Keratinocyte (primary cell): ENCODE results near the gene SHISA9. TPM values are rescaled to one million over a fixed set of nuclear protein-coding genes. Genes with fewer than 3 reads are reported as not detected.

Source experiments
- DNase-seq: peaks from one replicate; pipeline ENCODE4 v3.0.0-alpha.2; 2011; ENCODE audit warnings: low read depth, missing footprints, low spot score
- FAIRE-seq: peaks from 2 replicates; lab custom pipeline; 2011; peaks lifted over from hg19 to GRCh38; lab: Jason Lieb, UNC
- H2AFZ ChIP-seq: 2 replicates; pipeline ENCODE4 v1.6.0; 2012; ENCODE audit warnings: low read length, control low read depth, inconsistent platforms; ENCODE audit not compliant: control insufficient read depth
- H3K27ac ChIP-seq: 2 replicates; pipeline ENCODE4 v1.5.1; 2011; ENCODE audit warnings: low read length; ENCODE audit not compliant: control insufficient read depth, insufficient read depth
- H3K27me3 ChIP-seq: 3 replicates; pipeline ENCODE4 v1.6.0; 2011; ENCODE audit warnings: low read length; ENCODE audit not compliant: control insufficient read depth, insufficient read depth; ENCODE audit errors: extremely low read depth
- H3K36me3 ChIP-seq, 2 experiments: 2 replicates in 1 of 2; 3 replicates in 1 of 2; pipeline ENCODE4 v1.5.1; 2011; ENCODE audit warnings: low read length in 2 of 2, mild to moderate bottlenecking in 1 of 2; ENCODE audit not compliant: control insufficient read depth in 2 of 2, insufficient read depth in 2 of 2; ENCODE audit errors: extremely low read depth in 1 of 2
- H3K4me1 ChIP-seq: 3 replicates; pipeline ENCODE4 v1.5.1; 2011; ENCODE audit warnings: low read length; ENCODE audit not compliant: control insufficient read depth, insufficient read depth; ENCODE audit errors: extremely low read depth
- H3K4me2 ChIP-seq: 3 replicates; pipeline ENCODE4 v1.6.0; 2011; ENCODE audit warnings: low read depth, low read length; ENCODE audit not compliant: control insufficient read depth, insufficient read depth; ENCODE audit errors: extremely low read depth
- H3K4me3 ChIP-seq, 3 experiments: fragments of 200-600 bp in 1 of 3; sonication (generic) in 1 of 3; 2 replicates in 2 of 3; 3 replicates in 1 of 3; pipeline ENCODE4 v1.5.1; 2011 to 2016; ENCODE audit warnings: low read length in 3 of 3, mild to moderate bottlenecking in 3 of 3, control low read depth in 2 of 3, inconsistent platforms in 1 of 3, low read depth in 1 of 3, mixed read lengths in 1 of 3, mixed run types in 1 of 3, moderate library complexity in 1 of 3; ENCODE audit not compliant: control insufficient read depth in 2 of 3, insufficient read depth in 2 of 3; ENCODE audit errors: extremely low read depth in 1 of 3
- H3K79me2 ChIP-seq: 2 replicates; pipeline ENCODE4 v1.6.0; 2012; ENCODE audit warnings: low read length; ENCODE audit not compliant: control insufficient read depth, insufficient read depth
- H3K9ac ChIP-seq: 3 replicates; pipeline ENCODE4 v1.6.0; 2011; ENCODE audit warnings: low read length; ENCODE audit not compliant: control insufficient read depth, insufficient read depth; ENCODE audit errors: extremely low read depth
- H3K9me1 ChIP-seq: 3 replicates; pipeline ENCODE4 v1.6.0; 2011; ENCODE audit warnings: low read length; ENCODE audit not compliant: control insufficient read depth, insufficient read depth; ENCODE audit errors: extremely low read depth
- H3K9me3 ChIP-seq: 2 replicates; pipeline ENCODE4 v1.5.1; 2012; ENCODE audit warnings: low read depth, low read length; ENCODE audit not compliant: control insufficient read depth
- H4K20me1 ChIP-seq: 3 replicates; pipeline ENCODE4 v1.6.0; 2011; ENCODE audit warnings: low read length; ENCODE audit not compliant: control insufficient read depth, insufficient read depth; ENCODE audit errors: extremely low read depth
- EZH2 ChIP-seq: IDR thresholded peaks from one replicate; pipeline ENCODE4 v1.6.1; 2012; ENCODE audit warnings: inconsistent platforms, mild to moderate bottlenecking, low read length, moderate library complexity
- dilution Hi-C: fragments of 300-500 bp; cut with MboI; formaldehyde crosslinking; loops from one replicate; pipeline ENCODE4 v1.7.0; 2020; ENCODE audit warnings: low sequenced_read_pairs; ENCODE audit not compliant: extremely low pct_ligation_motif_present
- polyA plus RNA-seq, 5 experiments: library from polyadenylated mRNA; depleted of rRNA in 3 of 5; stranded (reverse) in 3 of 5; stranded (forward) in 1 of 5; unstranded in 1 of 5; fragments of >200 nt; gene quantifications; 1 replicate in 1 of 5; 2 replicates in 3 of 5; 3 replicates in 1 of 5; pipeline versions ENCODE4 v1.2.1 to v1.2.3, GENCODE V29; 2011 to 2012; ENCODE audit warnings: missing spikeins in 2 of 5, low read depth in 1 of 5, low replicate concordance in 1 of 5
- TF ChIP-seq, protein P1 (sequence below), 3 experiments: IDR thresholded peaks in 1 of 3; conservative IDR thresholded peaks in 1 of 3; optimal IDR thresholded peaks in 1 of 3; 2 replicates in 2 of 3; 3 replicates in 1 of 3; pipeline versions ENCODE3 to v1.5.1; 2011; ENCODE audit warnings: low read length in 3 of 3, mild to moderate bottlenecking in 3 of 3, moderate library complexity in 2 of 3, control low read depth in 1 of 3, inconsistent platforms in 1 of 3; ENCODE audit not compliant: insufficient read depth in 2 of 3; ENCODE audit errors: extremely low read depth in 1 of 3

SHISA9 gene
- polyA plus RNA-seq, 1 donor (not counting 4 experiments of a cell fraction or from before 2014, with no cell fraction given) = 0.28 TPM

DNA sequence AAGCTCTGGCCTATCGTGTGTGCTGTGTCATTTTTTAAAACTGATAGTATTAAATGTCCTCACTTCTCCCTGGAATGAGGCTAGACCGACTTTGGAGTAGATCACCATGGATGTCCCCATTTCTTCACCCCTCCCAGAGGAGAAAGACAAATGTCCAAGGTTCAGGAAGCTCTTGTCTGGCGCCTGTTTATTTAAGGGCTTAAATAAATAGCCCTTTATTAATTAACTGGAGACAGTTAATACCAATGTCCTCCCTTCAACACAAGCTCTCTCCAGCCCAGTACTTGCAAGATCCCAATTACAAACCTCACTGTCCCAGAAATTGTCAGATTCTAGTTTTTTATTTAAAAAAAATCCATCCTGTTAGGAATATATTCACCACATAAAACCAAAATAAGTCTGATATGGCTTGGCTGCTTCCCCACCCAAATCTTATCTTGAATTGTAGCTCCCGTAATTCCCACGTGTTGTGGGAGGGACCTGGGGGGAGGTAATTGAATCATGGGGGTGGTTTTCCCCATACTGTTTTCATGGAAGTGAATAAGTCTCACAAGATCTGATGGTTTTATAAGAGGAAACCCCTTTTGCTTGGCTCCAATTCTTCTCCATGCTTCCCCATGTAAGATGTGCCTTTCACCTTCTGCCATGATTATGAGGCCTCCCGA, 344.4 kb downstream of the SHISA9 start:
- dilution Hi-C loops = no loop called here
- Histone ChIP-seq H3K79me2 (no peaks in the 10 kb centered on the region), H3K4me3 (no peak overlapping the region), H3K9me3 (no peaks in the 10 kb centered on the region), H3K27ac (no peak overlapping the region), H3K9me1 (no peaks in the 10 kb centered on the region), H3K4me1 (no peaks in the 10 kb centered on the region), H3K9ac (no peak overlapping the region), H4K20me1 (no peaks in the 10 kb centered on the region), H2AFZ (no peak overlapping the region), H3K27me3 (no peaks in the 10 kb centered on the region), H3K36me3 (no peaks in the 10 kb centered on the region), H3K4me2 (no peak overlapping the region)
- TF ChIP-seq, protein P1, sequence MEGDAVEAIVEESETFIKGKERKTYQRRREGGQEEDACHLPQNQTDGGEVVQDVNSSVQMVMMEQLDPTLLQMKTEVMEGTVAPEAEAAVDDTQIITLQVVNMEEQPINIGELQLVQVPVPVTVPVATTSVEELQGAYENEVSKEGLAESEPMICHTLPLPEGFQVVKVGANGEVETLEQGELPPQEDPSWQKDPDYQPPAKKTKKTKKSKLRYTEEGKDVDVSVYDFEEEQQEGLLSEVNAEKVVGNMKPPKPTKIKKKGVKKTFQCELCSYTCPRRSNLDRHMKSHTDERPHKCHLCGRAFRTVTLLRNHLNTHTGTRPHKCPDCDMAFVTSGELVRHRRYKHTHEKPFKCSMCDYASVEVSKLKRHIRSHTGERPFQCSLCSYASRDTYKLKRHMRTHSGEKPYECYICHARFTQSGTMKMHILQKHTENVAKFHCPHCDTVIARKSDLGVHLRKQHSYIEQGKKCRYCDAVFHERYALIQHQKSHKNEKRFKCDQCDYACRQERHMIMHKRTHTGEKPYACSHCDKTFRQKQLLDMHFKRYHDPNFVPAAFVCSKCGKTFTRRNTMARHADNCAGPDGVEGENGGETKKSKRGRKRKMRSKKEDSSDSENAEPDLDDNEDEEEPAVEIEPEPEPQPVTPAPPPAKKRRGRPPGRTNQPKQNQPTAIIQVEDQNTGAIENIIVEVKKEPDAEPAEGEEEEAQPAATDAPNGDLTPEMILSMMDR (optimal IDR thresholded peaks at IDR 0.05 in 1 of 3, IDR thresholded peaks at IDR 0.05 in 1 of 3, conservative IDR thresholded peaks at IDR 0.05 in 1 of 3; ENCODE audit: extremely low read depth in 1 of 3, insufficient read depth in 2 of 3, low read length in 3 of 3) = no peak
- no peak for TF ChIP-seq EZH2
- FAIRE-seq (no peak), DNase-seq (no peak)

DNA sequence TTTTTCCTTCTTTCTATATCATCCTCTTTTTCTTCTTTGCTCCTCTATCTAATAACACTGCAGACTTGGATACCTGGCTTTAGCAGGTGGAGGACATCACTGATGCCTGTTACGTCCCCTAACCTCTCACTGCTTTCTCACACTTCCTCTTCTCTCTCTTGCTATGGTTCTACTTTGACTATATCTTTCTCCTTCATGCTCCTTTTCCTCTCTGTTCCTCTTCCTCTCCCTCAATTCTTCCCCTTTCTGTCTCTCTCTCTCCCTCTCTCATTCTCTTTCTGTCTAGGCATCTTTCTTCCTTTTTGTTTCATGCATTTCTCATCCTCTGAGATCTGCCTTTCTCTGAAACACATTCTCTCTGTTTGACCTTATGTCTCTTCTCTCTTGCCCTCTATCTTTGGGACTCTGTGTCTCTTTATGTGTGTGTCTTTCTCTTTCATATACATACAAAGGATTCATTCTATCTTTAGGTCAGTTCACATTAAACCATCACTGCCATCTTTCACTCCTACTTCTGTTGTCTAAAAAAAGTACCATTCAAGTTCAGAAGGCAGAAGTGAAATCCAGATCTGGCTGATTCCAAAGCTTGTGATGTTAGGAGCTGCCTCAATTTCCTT, 353.7 kb downstream of the SHISA9 start:
- Histone ChIP-seq H3K9ac (no peak overlapping the region), H3K4me2 (no peak overlapping the region)
- dilution Hi-C loops = no loop called here

More for the DNA sequence above, 353.7 kb downstream of the SHISA9 start:
- Histone ChIP-seq H3K9me3 (no peaks in the 10 kb centered on the region), H2AFZ (no peak overlapping the region), H3K9me1 (no peaks in the 10 kb centered on the region), H3K27ac (no peak overlapping the region), H3K36me3 (no peaks in the 10 kb centered on the region), H4K20me1 (no peaks in the 10 kb centered on the region), H3K27me3 (no peaks in the 10 kb centered on the region), H3K4me1 (no peaks in the 10 kb centered on the region), H3K4me3 (no peak overlapping the region), H3K79me2 (no peaks in the 10 kb centered on the region)
- FAIRE-seq (no peak), DNase-seq (no peak)
- TF ChIP-seq, protein P1 (optimal IDR thresholded peaks at IDR 0.05 in 1 of 3, IDR thresholded peaks at IDR 0.05 in 1 of 3, conservative IDR thresholded peaks at IDR 0.05 in 1 of 3; ENCODE audit: extremely low read depth in 1 of 3, insufficient read depth in 2 of 3, low read length in 3 of 3) = no peak
- TF ChIP-seq EZH2 = no peak
